LHCN-M2 (cell line): ENCODE results near the gene TMEM63B. TPM values are rescaled to one million over a fixed set of nuclear protein-coding genes. Genes with fewer than 3 reads are reported as not detected.
"Not testable (repeated sequence)": the region's sequence is repeated elsewhere in the genome, so short reads cannot be mapped to it uniquely, and the experiment has no call there.

ENCODE experiments used
- DNase-seq: peaks from one replicate; pipeline ENCODE4 v3.0.0-alpha.2; 2012; ENCODE audit warnings: low read depth
- polyA plus RNA-seq: library from polyadenylated mRNA; unstranded; fragments of >200 nt; gene quantifications from one replicate; pipeline ENCODE4 v1.2.1, GENCODE V29; 2012; ENCODE audit warnings: missing spikeins
- total RNA-seq: library from RNA; depleted of rRNA; stranded (reverse); fragments of >200 nt; gene quantifications from 2 replicates; pipeline ENCODE4 v1.2.3, GENCODE V29; 2014; rRNA removed

Gene TMEM63B
- total RNA-seq: 38.2 and 39.0 TPM in 2 replicates
- 29.7 TPM for polyA plus RNA-seq

DNA sequence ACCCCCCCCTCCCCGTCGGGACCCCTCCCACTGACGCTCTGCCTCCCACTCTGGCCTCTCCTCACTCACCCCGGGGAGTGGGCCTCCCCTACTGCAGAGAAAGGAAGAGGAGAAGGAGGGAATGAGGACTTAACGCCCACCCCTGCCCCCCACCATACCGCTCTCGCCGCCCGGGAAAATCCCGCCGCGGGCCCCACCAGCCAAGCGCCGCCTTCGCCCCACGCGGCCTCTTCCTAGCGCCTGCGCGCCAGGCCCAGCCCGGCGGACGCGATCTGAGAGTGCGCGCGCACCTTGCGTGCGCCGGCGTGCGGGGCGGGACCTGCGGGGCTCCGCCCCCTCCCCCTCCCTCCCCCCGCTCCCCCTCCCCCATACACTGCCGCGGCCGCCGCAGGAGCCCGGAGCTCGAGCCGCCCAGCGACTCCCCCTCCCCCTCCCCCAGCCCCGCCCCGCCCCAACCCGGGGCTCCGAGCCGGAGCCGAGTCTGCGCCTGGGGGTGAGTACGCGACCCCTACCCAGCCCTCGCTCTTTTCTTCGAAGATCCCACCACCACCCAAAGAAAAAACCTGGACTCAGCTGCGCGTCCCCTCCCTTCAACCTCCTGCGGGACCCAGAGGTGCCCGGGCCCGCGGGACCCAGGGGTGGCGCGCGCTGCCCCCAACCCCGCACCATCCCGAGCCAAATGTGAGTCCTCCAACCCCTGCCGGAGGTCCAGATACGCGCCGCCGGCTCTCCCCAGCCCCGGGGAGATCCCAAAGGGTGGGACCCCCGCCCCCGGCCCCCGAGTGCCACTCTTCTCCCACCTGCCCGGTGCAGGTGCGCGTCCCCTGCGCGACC lies at the start of gene TMEM63B, which contains the start of gene MRPL14:
TSS of gene TMEM63B (plus strand) at position 369 of the 834 bp plus-strand sequence. CDS start 7,031 bp downstream, outside the sequence.
TSS of gene MRPL14 (minus strand) at position 267 of the 834 bp plus-strand sequence. CDS start 10,841 bp downstream, outside the sequence.
- DNase-seq: peak; percentile 84

DNA sequence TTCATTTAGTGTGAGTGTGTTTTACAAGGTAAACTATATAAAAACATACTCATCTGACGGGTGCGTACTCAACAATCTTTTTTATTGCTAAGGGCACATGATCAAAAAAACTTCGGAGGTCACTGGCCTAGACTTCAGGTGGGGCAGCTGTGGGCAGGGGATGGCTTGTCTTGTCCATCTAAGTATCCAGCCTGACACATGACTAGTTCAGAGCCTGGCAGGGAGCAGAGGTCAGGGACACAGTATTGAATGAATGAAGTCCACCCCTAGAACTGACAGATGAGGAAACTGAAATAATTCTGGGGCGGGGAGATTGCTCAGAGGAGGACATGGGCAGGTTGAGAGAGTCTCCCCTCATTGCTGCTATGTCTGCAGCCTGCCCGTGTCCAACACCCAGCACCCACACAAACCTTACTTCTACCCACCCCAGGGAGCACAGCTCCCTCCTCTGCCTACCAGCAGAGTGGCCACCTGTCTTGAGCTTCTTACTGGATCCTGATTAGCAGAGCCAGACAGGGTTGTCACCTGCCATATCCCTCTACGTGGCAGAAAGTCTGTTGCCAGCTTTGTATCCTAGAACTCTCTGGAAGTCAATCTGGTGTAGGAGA lies 49.0 kb upstream of the TMEM63B start:
- no peak for DNase-seq

DNA sequence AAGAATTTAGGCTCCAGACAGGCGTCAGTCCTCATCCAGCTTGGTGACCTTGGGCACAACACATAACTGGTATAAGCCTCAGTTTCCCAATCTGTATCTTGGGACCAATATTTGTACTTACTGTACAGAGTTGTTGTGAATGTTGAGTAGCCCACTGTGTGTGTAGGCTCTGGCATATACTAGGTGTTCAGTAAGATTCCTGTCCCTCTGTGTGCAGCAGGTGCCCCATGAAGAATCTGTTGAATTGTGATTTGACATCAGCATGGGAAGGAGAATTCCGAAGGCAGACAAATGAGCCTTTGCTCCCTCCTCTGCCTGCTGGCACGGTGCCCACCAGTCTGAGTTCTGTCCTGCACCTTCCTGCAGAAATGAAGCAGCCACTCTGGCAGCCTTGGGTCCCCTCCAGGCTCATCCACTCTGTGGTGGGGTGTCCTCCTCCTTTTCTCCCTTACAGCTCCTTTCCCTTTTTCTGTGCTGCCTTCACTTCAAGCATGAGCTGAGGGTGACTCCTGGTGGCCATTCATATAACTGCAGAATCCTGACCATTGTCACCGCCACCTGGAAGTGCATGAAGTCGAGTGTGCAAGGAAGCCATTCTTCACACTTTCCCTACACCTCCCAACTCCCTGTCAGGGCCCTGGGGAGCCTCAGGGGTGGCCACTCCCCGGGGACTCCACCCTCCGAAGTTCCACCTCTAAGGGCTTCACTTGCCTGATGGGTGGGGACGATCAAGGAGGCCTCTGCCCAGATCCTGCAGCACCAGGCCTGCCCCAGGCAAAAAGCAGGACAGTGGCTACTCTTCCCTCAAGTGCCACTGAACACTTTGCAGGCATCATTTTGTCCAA lies 48.3 kb upstream of the TMEM63B start:
- DNase-seq: peak; percentile 64

DNA sequence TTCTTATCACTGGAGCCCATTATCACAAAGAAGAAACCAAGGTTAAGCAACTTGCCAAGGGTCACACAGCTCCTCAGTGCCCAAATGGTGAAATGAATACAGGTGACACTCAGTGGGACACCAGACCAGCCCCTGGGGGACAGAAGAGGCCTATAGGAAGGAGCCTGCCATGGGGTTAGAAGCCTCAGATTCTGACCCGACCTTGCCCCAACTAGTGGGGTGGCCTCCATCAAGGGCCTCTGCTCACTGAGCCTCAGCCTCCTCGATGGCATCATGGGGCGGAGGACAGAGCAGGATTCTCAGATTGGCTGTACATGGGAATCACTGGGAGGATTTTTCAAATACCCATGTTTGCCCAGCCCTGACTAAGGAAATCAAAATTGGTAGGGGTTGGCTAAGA lies 47.7 kb upstream of the TMEM63B start:
- no peak for DNase-seq

DNA sequence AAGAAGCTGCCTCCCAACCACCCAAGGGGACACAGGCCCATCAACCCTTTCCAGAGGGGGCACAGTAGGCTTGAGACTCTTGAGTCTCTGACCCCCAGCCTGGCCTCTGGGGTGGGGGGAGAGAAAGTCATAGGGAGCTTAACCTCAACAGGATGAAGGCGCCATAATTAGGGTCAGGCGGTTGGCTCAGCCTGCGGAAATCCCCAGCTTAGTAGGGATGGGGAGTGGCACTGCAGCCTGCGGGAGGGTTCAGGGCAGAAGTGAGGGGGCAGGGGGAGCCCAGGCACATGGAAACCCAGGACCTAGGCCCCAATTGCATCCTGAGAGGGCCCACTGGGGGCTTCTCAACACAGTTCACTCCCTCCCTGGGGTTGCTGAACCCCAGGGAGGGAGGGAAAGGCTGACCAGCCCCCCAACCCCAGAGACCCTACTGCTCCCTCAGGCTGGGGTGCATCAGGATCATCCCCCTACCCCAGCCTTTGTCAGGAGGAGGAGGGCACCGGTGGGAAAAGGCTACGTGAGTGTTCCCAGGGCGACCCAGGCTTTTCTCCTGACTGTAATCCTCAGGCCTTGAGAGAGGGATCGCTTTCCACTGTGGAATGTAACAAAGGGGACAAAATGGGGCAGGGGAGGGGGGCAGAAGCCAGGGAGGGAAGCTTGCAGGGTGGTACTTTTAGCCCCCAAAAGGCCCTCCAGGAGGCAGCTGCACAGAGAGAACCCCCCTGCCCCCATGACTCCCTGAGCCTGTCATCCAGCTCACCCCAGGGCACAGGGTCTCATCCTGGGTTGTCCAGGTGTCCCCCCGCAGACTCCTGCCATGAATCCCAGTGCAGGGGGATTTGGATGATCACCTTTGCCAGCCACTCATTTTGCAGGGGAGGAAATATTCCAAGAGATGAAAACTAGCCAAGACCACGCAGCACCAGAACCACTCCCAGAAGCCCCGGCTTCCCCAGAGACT lies 46.5 kb upstream of the TMEM63B start:
- DNase-seq: no peak

DNA sequence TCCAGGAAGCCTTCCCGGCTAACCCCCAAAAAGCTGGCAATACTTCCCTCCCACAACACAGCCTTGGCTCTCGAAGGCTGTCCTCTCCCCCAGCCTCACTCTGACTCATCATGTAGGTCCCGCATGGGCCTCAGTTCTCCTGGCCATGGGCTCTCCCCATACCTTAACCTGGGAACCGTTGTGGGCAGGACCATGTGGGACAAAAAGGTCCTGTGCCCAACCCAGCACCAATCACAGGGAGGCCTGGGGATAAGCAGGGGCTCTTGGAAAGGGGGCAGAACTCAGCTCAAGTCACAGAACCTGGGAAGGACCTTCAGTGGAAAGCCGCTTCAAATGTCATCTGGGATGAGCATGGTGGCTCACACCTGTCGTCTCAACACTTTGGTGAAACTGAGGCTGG lies 45.6 kb upstream of the TMEM63B start:
- DNase-seq: no peak

DNA sequence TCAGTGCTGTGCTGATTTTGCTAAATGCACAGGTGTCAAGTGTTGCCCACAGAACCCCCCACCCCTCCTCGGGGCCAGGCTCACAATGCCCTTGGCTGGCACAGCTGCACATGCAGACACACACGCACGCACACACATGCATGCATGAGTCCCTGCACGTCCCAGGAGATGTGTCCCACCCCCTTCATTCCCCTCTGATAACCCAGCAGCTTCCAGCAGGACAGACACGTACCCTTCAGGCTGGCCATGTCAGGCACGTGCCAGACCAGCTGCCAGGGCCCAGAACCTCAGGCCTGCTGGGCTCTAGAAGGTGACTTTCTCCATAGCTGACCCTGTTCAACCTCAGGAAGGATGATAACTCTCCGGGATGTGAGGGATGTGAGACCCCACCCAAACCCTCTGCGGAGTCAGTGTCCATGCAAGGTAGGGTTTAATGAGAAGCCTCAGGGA lies 44.5 kb upstream of the TMEM63B start:
- no peak for DNase-seq

DNA sequence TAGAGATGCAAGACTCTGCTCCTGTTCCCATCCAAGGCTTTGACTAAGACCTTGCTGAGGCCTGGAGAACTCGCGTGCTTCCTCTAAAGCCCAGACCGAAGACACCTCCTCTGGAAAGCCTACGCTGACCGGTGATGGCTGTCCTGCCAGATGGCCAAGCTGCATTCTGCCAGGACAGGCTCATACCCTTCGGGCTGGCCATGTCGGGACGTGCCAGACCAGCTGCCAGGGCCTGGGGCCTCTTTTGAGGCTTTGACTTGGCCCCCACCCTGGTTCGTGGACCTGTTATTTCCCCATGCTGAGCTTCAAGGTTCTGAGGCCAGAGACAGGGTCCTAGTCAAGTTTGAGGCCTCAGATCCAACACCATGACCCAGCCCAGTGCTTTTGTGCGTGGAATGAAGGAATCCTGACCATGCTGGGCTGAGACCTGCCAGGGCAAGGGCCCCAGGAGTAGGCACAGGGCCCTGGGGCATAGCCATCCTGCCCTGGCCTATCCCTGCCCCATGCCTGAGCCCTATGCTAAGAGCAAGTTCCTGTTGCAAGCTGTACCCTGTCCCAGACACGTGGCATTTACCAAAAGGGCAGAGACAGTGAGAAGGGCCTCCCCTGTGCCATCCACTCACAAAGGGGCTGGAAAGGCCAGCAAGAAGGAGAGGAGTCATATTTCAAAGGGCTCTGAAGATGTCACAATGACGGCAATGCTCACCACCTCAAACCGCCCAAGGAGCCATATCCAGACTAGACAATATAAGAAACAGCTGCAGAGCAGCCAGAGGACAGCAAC lies 42.9 kb upstream of the TMEM63B start:
- DNase-seq: peak; percentile 58

DNA sequence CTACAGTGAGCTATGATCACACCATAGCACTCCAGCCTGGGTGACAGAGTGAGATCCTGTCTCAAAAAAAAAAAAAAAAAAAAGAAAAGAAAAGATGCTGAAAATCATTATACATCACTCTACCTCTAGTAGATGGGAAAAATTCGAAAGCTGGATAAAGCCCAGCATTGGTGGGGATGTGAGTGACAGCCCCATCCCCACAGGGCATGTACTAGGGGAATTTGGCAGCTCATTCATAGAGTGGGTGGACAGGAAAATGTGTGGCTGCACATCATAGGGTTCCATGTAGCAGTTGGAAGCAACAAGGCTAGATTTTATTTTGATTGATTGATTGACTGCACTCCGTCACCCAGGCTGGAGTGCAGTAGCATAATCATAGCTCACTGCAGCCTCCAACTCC lies 42.1 kb upstream of the TMEM63B start:
- no peak for DNase-seq

DNA sequence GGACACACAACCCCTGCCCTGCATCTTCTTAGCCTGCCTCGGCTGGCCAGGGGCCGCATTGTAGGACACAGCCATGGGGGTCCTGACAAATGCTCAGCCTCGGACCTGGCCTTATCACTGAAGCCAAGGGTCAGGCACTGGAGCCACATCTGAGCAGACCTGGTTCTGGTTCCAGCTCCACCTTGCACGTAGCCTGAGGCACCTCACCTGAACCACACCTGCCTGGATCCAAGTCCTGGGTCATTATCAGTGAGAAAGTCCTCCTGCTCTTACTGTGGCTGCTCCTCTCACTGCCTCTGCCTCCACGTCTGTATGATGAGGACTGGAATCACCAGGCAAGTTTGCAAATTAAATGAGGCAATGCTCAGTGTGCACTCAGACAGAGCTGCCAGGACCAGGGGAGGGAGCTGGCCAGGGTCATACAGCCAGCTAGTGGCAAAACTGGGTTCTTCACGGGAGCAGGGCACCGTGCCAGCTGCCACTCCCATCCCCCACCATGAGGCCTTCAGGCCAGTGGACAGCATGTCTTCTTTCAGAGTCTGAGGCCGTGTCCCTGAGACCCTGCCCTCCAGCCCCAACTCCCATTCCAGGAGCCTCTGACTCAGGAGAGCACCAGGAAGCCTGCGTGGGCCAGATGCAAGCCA lies 40.3 kb upstream of the TMEM63B start:
- DNase-seq: no peak

DNA sequence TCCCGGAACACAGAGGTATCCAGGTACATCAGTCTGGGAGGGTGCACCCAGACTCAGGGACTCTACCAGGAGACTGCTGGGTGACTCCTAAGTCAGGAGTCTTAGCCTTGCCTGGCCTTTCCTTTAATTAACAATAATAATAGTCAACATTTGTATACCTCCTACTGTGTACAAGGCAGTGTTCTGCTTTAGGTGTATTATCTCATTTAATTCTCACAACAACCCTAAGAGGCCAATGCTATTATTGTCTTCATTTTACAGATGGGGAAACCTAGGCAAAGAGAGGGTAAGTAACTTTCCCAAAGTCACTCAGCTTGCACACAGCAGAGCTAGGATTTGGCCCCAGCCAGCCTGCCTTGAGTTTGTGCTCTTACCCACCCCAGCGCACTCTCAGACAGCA lies 39.7 kb upstream of the TMEM63B start:
- DNase-seq: no peak

DNA sequence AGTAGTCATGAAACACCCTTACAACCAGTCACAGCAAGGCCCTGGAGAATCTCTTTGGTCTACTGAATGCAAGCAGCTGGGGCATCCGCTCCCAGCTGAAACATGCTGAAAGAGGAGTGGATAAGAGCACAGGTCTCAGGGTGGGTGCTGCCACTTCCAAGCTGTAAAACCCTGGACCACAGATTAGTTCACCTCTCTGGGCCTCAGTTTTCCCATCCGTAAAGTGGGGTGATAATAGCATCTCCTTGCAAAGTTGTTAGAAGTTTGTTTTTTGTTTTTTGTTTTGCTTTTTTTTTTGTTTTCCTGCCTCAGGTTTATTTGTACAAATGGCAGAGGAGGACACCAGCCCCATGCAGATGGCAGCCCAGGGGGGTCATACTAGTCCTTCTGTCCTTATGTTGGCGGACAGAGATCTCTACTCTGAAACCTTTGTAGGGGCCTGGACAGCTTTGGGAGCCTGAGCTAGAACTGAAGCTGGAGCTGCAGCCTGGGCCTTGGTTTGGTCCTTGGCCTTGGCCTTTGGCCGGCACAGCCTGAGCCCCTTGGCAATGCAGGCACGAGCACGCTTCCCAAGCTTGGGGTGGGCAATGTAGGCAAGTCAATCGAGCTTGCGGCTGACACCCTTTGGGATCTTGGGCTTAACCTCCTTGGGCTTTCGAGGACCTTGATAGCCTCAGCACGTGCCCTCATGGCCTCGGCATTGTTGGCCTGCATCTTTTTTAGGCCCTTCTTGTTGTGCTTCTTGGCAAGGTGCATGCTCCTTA lies 38.3 kb upstream of the TMEM63B start:
- no peak for DNase-seq

DNA sequence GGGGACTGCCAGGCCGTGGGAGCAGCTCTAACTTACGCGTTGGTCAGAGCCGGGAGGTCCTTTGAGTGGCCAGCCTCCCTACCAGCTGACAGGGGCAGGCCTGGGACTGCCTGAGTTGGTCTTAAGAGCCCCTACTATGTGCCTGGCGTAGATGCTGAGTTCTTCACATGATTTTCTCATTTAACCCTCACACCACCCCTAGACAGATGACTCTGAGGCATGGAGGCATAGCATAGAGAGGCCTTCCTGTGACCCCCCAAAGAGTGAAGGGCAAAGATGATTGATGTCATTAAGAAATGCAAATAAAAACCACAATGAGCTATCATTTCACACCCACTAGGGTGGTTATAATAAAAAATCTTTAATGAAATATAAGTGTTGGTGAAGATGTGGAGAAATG lies 36.9 kb upstream of the TMEM63B start:
- DNase-seq: no peak

DNA sequence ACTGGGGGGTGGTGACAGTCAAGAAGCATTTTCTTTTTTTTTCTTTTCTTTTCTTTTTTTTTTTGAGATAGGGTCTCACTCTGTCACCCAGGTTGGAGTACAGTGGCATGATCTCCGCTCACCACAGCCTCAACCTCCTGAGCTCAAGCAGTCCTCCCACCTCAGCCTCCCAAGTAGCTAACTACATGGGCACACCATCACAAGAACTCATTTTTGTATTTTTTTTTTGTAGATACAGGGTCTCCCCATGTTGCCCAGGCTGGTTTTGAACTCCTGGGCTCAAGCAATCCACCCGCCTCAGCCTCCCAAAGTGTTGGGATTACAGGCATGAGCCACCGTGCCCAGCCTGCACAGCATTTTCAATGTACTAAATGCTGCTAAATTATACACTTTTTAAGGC lies 36.0 kb upstream of the TMEM63B start:
- DNase-seq: not testable (repeated sequence)

DNA sequence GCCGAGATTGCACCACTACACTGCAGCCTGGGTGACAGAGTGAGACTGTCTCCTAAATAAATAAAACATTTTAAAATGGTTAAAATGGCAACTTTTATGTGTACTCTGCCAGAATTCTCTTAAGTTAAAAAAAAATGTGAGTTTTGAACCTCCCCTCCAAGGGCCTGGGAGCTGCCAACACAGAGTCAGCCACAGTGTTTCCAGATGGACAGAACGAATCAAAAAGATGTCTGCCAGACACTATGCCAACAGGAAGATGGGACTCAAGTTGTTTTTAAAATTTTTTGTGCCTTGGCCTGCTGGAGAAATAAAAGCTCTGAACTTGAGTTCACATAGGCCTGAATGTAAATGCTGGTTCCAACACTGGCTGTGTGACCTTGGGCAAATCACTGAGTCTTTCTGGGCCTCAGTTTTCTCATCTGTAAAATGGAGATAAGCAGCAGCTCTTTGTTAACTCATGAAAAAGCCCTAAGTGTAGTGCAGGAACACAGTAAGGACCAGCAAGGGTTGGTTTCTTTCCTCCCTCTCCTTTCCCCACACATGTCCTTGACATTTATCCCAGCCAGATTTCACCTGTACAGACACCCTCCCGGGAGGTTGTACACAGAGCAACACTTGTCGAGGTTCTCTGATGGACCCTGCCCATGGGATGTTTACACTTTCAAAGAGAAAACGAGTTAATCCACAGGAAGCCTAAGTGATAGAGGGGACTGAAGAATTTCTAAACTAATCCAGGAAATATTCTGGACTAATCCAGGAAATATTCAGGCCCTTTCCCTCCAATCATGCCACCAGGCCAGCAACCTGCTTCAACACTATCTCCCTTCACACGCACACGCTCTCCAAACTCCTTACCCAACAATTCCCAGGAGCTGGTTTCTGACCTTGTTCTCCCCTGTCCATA lies 35.1 kb upstream of the TMEM63B start:
- DNase-seq: no peak

DNA sequence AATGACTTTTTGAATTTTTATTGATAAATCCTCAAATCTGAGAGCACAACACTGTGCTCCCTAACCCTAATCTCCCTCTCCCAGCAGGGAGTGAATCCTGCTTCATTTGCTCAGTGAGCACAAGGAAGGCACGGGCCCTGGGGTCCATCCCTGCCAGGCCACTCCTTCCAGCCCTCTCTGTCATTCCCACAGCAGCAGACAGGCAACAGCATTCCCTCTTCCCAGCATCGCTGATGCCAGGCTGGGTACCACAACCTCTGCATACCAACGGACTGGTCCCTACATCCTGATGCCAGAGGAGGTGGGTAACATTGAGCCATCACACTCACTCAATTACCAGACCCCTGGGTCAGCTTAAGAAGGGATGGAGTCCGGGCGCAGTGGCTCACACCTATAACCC lies 34.3 kb upstream of the TMEM63B start:
- DNase-seq: no peak

DNA sequence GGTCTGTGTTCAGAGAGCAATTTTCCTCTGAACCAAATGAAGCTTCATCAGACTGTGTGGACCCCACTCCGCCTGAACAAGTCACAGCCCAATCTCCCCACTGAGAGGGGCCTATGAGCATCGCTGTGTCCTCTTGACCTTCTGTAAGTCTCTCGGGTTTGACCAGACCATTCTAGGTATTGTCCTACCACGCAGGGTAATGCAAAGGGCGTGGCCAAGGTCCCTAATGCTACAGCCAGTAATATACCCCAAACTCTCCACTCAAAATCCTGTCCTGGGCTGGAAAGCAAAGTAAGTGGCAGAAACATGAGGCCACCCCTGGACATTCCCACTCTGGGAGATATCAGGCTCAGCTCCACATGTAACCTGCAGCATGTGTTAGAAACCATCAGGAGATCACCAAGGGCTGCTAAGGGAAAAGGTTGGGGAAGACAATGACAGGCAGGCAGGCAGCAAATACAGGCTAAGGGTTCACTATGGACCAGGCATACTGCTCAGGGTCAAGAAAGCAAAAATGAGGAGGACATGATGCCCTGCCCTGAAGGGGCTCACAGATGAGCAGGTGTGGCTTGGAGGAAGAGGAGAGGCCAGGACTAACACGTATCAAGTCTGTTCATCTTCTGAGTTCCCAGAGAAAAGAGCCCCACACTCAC lies 33.5 kb upstream of the TMEM63B start:
- DNase-seq: no peak
